ENCODE measurements around the gene PSMG3. TPM values are rescaled to one million over a fixed set of nuclear protein-coding genes. Genes with fewer than 3 reads are reported as not detected.

Gene PSMG3
- total RNA-seq, 2 experiments from 2014 or later, result 13.3 to 13.8 TPM

- ChIA-PET CTCF (no interaction called here), POLR2A (no interaction called here)
- Mint-ChIP-seq H3K36me3 (ENCODE audit: low read depth) (no peaks in the 10 kb centered on the region), H3K4me1 (ENCODE audit: low read depth) (peaks cover 19% of the 10 kb centered on the region), H3K27me3 (peaks cover 32% of the 10 kb centered on the region), H3K9me3 (no peaks in the 10 kb centered on the region), H3K4me3 (no peak overlapping the region), H3K27ac (no peak overlapping the region)
- H3K4me1 ChIP-seq (ENCODE audit: insufficient read depth, low read length), result peaks cover 24% of the 10 kb centered on the region
- H3K4me3 ChIP-seq (ENCODE audit: low read length), result no peak overlapping the region
- H3K36me3 ChIP-seq (ENCODE audit: insufficient read depth, low read length), result no peaks in the 10 kb centered on the region
- peaks cover 15 to 30% of the 10 kb centered on the region in 2 experiments for H3K27me3 ChIP-seq (ENCODE audit: control insufficient read depth in 1 of 2, insufficient read depth in 2 of 2, low read length in 2 of 2)
- no peak for DNase-seq
- no peak overlapping the region for H3K27ac ChIP-seq (ENCODE audit: low read depth in 1 of 2, low read length in 2 of 2)
- intact Hi-C loops (cut with DNase I, micrococcal nuclease), result no loop called here
- H3K9me3 ChIP-seq (ENCODE audit: control insufficient read depth in 1 of 2, insufficient read depth in 1 of 2, low read length in 2 of 2), result peaks cover 0 to 31% of the 10 kb centered on the region in 2 experiments
- TF ChIP-seq, protein P1, sequence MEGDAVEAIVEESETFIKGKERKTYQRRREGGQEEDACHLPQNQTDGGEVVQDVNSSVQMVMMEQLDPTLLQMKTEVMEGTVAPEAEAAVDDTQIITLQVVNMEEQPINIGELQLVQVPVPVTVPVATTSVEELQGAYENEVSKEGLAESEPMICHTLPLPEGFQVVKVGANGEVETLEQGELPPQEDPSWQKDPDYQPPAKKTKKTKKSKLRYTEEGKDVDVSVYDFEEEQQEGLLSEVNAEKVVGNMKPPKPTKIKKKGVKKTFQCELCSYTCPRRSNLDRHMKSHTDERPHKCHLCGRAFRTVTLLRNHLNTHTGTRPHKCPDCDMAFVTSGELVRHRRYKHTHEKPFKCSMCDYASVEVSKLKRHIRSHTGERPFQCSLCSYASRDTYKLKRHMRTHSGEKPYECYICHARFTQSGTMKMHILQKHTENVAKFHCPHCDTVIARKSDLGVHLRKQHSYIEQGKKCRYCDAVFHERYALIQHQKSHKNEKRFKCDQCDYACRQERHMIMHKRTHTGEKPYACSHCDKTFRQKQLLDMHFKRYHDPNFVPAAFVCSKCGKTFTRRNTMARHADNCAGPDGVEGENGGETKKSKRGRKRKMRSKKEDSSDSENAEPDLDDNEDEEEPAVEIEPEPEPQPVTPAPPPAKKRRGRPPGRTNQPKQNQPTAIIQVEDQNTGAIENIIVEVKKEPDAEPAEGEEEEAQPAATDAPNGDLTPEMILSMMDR (IDR thresholded peaks at IDR 0.05), result no peak
- ATAC-seq (ENCODE audit: poor library complexity), result no peak
Measured at GRCh38 chr7:1588978-1589377, 19.1 kb upstream of the PSMG3 start.

DNA sequence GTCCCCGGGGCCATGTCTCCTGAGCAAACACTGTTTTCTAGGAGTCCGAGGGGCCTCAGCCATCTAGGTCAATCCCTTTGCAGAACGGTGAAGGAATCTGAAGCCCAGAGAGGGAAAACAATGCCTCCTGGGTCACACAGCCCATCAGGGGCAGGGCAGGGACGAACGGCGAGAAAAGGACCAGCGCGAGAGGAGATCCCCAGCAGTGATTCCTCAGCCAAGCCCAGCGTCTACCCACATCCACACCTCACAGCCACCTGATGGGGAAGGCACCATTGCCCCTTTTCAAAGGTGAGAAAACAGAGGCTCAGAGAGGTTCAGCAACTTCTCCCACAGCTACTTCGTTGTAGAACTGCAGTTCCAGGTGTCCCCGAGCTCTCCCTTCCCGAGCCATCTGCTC is 17.9 kb upstream of the PSMG3 start:
- H3K4me1 Mint-ChIP-seq (ENCODE audit: low read depth), result peaks cover 14% of the 10 kb centered on the region
- H3K27me3 Mint-ChIP-seq, result peaks cover 24% of the 10 kb centered on the region
- peaks cover 14% of the 10 kb centered on the region for H3K4me1 ChIP-seq (ENCODE audit: insufficient read depth, low read length)
- H3K4me3 Mint-ChIP-seq, result no peak overlapping the region
- H3K36me3 Mint-ChIP-seq (ENCODE audit: low read depth), result no peaks in the 10 kb centered on the region
- H3K9me3 Mint-ChIP-seq, result no peaks in the 10 kb centered on the region
- ChIA-PET POLR2A (no interaction called here), CTCF (no interaction called here)
- DNase-seq, result no peak
- H3K27ac Mint-ChIP-seq, result no peak overlapping the region
- TF ChIP-seq, protein P1 (IDR thresholded peaks at IDR 0.05), result no peak
- peaks cover 10 to 19% of the 10 kb centered on the region in 2 experiments for H3K27me3 ChIP-seq (ENCODE audit: control insufficient read depth in 1 of 2, insufficient read depth in 2 of 2, low read length in 2 of 2)
- no peak overlapping the region for H3K27ac ChIP-seq (ENCODE audit: low read depth in 1 of 2, low read length in 2 of 2)
- H3K36me3 ChIP-seq (ENCODE audit: insufficient read depth, low read length), result no peaks in the 10 kb centered on the region
- intact Hi-C loops (cut with DNase I, micrococcal nuclease), result no loop called here
- ATAC-seq (ENCODE audit: poor library complexity), result no peak
- H3K9me3 ChIP-seq (ENCODE audit: control insufficient read depth in 1 of 2, insufficient read depth in 1 of 2, low read length in 2 of 2), result peaks cover 0 to 20% of the 10 kb centered on the region in 2 experiments
- H3K4me3 ChIP-seq (ENCODE audit: low read length), result no peak overlapping the region

GRCh38 chr7:1586827-1587705 is 17.2 kb upstream of the PSMG3 start:
- Mint-ChIP-seq H3K27me3 (peaks cover 18% of the 10 kb centered on the region), H3K27ac (no peak overlapping the region), H3K4me1 (ENCODE audit: low read depth) (peaks cover 7% of the 10 kb centered on the region), H3K4me3 (no peak overlapping the region), H3K9me3 (no peaks in the 10 kb centered on the region), H3K36me3 (ENCODE audit: low read depth) (no peaks in the 10 kb centered on the region)
- Histone ChIP-seq H3K27me3 (ENCODE audit: control insufficient read depth in 1 of 2, insufficient read depth in 2 of 2, low read length in 2 of 2) (peaks cover 6 to 12% of the 10 kb centered on the region in 2 experiments), H3K9me3 (ENCODE audit: control insufficient read depth in 1 of 2, insufficient read depth in 1 of 2, low read length in 2 of 2) (peaks cover 0 to 16% of the 10 kb centered on the region in 2 experiments), H3K27ac (ENCODE audit: low read depth in 1 of 2, low read length in 2 of 2) (no peak overlapping the region), H3K36me3 (ENCODE audit: insufficient read depth, low read length) (no peaks in the 10 kb centered on the region), H3K4me3 (ENCODE audit: low read length) (no peak overlapping the region), H3K4me1 (ENCODE audit: insufficient read depth, low read length) (peaks cover 8% of the 10 kb centered on the region)
- intact Hi-C loops (cut with DNase I, micrococcal nuclease), result no loop called here
- ATAC-seq (ENCODE audit: poor library complexity) (no peak), DNase-seq (no peak)
- CTCF ChIA-PET, result no interaction called here
- TF ChIP-seq, protein P1 (IDR thresholded peaks at IDR 0.05), result no peak
- POLR2A ChIA-PET, result no interaction called here
